Gastroesophageal sphincter (tissue), 4 donors: ENCODE measurements around the gene SERPINB4. TPM values are rescaled to one million over a fixed set of nuclear protein-coding genes. Genes with fewer than 3 reads are reported as not detected.
"Not testable (repeated sequence)": the region's sequence is repeated elsewhere in the genome, so short reads cannot be mapped to it uniquely, and the experiment has no call there.

Experiments
- ATAC-seq: fragments of 150-250 bp; one replicate; pipeline ENCODE4 v1.9.1; 2016; ENCODE audit warnings: mild to moderate bottlenecking, moderate library complexity
- H3K27ac ChIP-seq, 4 donors: fragments of 200-600 bp; sonication (generic) in 3 of 4; 1 replicate in 3 of 4; 2 replicates in 1 of 4; pipeline ENCODE4 v1.5.1; 2016 to 2019
- H3K27me3 ChIP-seq: fragments of 200-600 bp; sonication (generic); one replicate; pipeline ENCODE4 v1.5.1; 2019
- H3K36me3 ChIP-seq, 2 donors: fragments of 200-600 bp; sonication (generic); one replicate each; pipeline ENCODE4 v1.5.1; 2019; ENCODE audit warnings: control low read depth in 1 of 2
- H3K4me1 ChIP-seq, 3 donors: fragments of 200-600 bp; sonication (generic); 1 replicate in 2 of 3; 2 replicates in 1 of 3; pipeline ENCODE4 v1.5.1; 2016 to 2019; ENCODE audit warnings: control low read depth in 2 of 3
- H3K4me3 ChIP-seq, 2 donors: fragments of 200-600 bp; sonication (generic); one replicate each; pipeline ENCODE4 v1.5.1; 2019; ENCODE audit warnings: mild to moderate bottlenecking in 1 of 2, moderate library complexity in 1 of 2
- H3K9me3 ChIP-seq, 3 donors: fragments of 200-600 bp; sonication (generic); one replicate each; pipeline ENCODE4 v1.5.1; 2017 to 2019; ENCODE audit warnings: control low read depth in 2 of 3
- EP300 ChIP-seq: sonication (generic); formaldehyde crosslinking; IDR thresholded peaks from one replicate; pipeline ENCODE4 v1.6.1; 2017; ENCODE audit warnings: antibody characterized with exemption, mild to moderate bottlenecking
- POLR2A ChIP-seq, 2 donors: fragments of 450-650 bp; IDR thresholded peaks; one replicate each; pipeline ENCODE4 v1.6.1; 2017; ENCODE audit warnings: antibody characterized with exemption in 2 of 2, mild to moderate bottlenecking in 2 of 2, moderate library complexity in 1 of 2
- POLR2AphosphoS5 ChIP-seq: sonication (generic); formaldehyde crosslinking; IDR thresholded peaks from one replicate; pipeline ENCODE4 v1.6.1; 2017; ENCODE audit warnings: antibody characterized with exemption
- WGBS, 2 donors: methylation state at CpG; one replicate each; pipeline ENCODE4 v1.1.5; 2018; ENCODE audit warnings: low coverage in 1 of 2; 5-methylcytosine and 5-hydroxymethylcytosine counted together
- total RNA-seq, 4 donors: library from RNA; depleted of rRNA; stranded (reverse); fragments of >200 nt; gene quantifications; one replicate each; pipeline ENCODE4 v1.1.0, GENCODE V29; 2016
- TF ChIP-seq, protein P1 (sequence below), 4 experiments: fragments of 200-600 bp in 2 of 4; fragments of 450-650 bp in 2 of 4; sonication (generic) in 1 of 4; IDR thresholded peaks; one replicate each; pipeline ENCODE4 v1.5.1; 2017 to 2019; ENCODE audit warnings: antibody characterized with exemption in 4 of 4, mild to moderate bottlenecking in 2 of 4, moderate library complexity in 2 of 4

SERPINB4 gene
- total RNA-seq, 4 donors from 2014 or later: 1.9 to 23.5 TPM; not detected in 2

DNA sequence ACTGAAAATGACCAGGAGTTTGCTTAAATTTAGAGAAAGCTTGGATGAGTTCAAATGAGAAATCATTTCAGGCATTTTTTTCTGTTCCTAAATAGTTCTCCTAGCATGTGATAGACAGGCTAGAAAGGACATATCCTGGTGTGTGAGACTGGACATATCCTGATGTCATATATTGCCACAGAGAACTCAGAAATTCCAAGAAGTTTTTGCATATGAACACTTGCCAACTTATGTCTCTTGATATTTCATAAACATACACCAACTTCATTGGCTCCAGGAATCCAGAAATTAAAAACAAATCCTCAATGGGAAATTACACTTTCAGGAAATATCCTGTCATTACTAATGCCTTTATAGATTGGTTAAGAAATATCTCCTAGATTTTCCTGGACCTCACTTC, 2.9 kb upstream of the SERPINB4 start:
- Histone ChIP-seq H3K9me3 (no peaks in the 10 kb centered on the region), H3K27ac (no peak overlapping the region), H3K4me1 (no peaks in the 10 kb centered on the region), H3K27me3 (no peaks in the 10 kb centered on the region), H3K4me3 (no peak overlapping the region), H3K36me3 (no peaks in the 10 kb centered on the region)
- no peak for TF ChIP-seq POLR2AphosphoS5
- TF ChIP-seq POLR2A (IDR thresholded peaks at IDR 0.05): no peak
- no peak for TF ChIP-seq EP300
- TF ChIP-seq, protein P1, sequence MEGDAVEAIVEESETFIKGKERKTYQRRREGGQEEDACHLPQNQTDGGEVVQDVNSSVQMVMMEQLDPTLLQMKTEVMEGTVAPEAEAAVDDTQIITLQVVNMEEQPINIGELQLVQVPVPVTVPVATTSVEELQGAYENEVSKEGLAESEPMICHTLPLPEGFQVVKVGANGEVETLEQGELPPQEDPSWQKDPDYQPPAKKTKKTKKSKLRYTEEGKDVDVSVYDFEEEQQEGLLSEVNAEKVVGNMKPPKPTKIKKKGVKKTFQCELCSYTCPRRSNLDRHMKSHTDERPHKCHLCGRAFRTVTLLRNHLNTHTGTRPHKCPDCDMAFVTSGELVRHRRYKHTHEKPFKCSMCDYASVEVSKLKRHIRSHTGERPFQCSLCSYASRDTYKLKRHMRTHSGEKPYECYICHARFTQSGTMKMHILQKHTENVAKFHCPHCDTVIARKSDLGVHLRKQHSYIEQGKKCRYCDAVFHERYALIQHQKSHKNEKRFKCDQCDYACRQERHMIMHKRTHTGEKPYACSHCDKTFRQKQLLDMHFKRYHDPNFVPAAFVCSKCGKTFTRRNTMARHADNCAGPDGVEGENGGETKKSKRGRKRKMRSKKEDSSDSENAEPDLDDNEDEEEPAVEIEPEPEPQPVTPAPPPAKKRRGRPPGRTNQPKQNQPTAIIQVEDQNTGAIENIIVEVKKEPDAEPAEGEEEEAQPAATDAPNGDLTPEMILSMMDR (IDR thresholded peaks at IDR 0.05): no peak
- ATAC-seq: no peak

DNA sequence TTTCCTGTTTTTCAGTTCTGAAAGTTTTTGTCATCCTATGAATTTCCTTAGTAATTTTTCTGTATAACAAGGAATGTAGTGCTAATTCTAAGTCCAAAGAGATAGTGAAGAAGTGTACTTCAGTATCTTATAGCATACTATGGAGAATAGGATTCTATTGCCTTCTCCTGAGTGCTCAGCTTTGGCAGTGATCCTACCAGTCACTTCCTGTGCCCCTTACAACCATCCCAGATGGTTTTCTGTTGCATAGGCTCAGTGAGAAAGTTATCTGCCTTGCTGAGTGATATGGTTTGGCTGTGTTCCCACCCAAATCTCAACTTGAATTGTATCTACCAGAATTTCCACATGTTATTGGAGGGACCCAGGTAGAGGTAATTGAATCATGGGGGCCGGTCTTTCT, 638 bp upstream of the SERPINB4 start:
- H3K36me3 ChIP-seq, H3K27me3 ChIP-seq, H3K4me1 ChIP-seq, H3K4me3 ChIP-seq, ATAC-seq, H3K9me3 ChIP-seq, H3K27ac ChIP-seq: not testable (repeated sequence)
- 88 to 100% methylated on average over 1 of the region's 1 CpG for WGBS, 2 donors

DNA sequence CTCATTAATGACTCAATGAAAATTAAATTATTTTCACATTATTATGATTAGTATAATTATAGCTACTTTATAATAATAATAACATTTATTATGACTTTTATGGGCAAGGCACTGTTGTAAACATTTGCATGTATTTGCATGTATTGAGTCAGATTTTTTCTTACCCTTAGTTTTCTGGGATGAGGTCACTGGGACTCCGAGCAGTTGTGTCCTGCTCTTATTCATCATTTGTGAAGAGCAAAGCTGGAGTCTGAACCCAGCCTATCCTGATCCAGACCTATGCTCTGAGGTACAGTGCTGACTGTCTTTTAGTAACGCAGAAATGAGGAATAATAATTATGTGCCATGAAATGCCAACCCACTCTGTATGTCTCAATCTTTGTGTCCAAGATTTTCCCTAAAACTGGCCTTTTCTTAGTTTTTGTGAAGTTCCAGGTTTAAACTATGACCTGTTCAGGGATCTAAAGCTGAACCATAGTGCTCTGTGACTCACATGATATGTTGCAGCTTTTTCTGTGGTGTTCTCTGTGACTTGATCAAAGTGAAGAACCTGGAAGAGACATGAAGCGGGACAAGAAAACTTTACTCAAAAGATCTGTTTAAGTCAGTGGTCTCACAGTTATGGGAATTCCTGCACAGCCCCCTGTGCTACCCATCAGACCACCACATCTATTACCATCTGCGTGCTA, 1.2 kb downstream of the SERPINB4 start:
- H3K27me3 ChIP-seq, H3K4me3 ChIP-seq, ATAC-seq, H3K4me1 ChIP-seq, H3K9me3 ChIP-seq, H3K27ac ChIP-seq, H3K36me3 ChIP-seq: not testable (repeated sequence)
- WGBS, 2 donors: 83 to 94% methylated on average over 3 of the region's 4 CpGs

DNA sequence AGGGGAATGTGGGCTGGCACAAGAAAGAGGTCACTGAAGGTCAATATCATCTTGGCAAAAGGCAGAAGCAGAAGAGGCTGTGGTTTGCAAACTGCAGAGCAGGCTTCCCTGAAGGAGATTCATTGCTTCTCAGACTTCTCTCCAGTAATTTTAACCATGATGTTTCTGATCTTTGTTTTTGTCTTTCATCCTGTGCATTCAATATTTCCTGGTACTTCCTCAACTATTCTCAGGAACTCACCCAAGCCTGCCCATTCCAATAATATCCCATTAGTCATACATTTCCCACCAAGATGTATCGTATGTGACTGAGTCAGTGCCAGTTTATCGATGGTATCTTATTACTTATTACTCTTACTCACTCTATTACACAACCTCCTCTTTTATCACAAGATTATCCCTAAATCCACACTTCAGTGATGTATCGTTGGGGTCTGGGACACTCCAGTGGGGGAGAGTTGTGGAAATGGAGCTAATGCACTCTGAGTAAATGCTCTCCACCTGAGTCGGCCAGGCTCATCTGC, 2.8 kb downstream of the SERPINB4 start:
- not testable (repeated sequence) for H3K4me1 ChIP-seq, H3K36me3 ChIP-seq, H3K9me3 ChIP-seq, H3K4me3 ChIP-seq, H3K27ac ChIP-seq, ATAC-seq, H3K27me3 ChIP-seq
- WGBS, 2 donors: 81 to 100% methylated on average over 3 to 4 of the region's 4 CpGs

DNA sequence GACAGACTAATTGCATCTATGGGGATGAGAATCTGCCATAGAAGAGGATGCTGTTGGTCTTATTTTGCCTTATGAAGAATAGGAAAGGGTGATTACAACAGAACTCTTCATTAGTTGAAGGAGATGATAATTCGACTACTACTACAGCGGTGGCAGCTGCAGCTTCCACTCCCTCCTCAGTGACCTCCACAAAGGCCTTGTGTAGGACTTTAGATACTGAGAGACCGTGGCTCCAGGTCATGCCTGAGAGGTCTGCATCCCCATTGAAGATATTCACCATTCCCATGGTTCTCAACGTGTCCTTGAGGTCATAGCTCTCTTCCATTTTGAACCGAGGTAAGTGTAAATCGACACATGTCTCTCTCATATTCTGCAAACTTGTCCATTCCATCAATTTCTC, 6.4 kb downstream of the SERPINB4 start:
- H3K36me3 ChIP-seq: no peaks in the 10 kb centered on the region
- H3K9me3 ChIP-seq: peaks cover 0 to 3% (median 0%) of the 10 kb centered on the region in 3 donors
- 79 to 92% methylated on average over 5 to 6 of the region's 6 CpGs for WGBS, 2 donors
- ATAC-seq: no peak
- no peak overlapping the region for H3K27ac ChIP-seq
- TF ChIP-seq EP300 (no peak), POLR2A (IDR thresholded peaks at IDR 0.05) (no peak), POLR2AphosphoS5 (no peak)
- TF ChIP-seq, protein P1 (IDR thresholded peaks at IDR 0.05): no peak
- H3K4me1 ChIP-seq: no peaks in the 10 kb centered on the region
- H3K4me3 ChIP-seq: no peak overlapping the region
- H3K27me3 ChIP-seq: no peaks in the 10 kb centered on the region

DNA sequence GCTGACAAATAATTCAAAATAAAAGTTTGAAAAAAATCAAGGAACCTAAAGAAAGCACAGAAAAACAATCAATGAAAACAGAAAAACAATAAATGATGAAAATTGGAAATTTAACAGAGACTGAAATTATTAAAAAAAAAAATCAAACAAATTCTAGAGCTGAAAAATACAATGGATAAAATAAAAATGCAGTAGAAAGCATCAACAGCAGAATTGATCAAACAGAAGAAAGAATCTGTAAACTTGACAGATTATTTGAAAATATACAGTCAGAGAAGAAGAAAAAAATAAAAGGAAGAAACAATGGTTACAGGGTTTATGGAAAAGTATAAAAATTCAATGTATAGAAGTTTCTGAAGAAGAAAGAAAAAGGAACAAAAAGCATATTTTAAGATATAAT, 16.2 kb downstream of the SERPINB4 start:
- Histone ChIP-seq H3K4me3 (no peak overlapping the region), H3K36me3 (no peaks in the 10 kb centered on the region), H3K27ac (no peak overlapping the region), H3K27me3 (no peaks in the 10 kb centered on the region), H3K9me3 (peaks cover 0 to 40% (median 0%) of the 10 kb centered on the region in 3 donors), H3K4me1 (no peaks in the 10 kb centered on the region)
- ATAC-seq: no peak
- TF ChIP-seq, protein P1 (IDR thresholded peaks at IDR 0.05): no peak
- TF ChIP-seq EP300 (no peak), POLR2AphosphoS5 (no peak), POLR2A (IDR thresholded peaks at IDR 0.05) (no peak)
